Smooth muscle cell of the brain vasculature (primary cell): ENCODE measurements around the gene ZNF740.

Experiments used
- DNase-seq: peaks from one replicate; pipeline ENCODE4 v3.0.0-alpha.2; 2012; ENCODE audit warnings: low read depth, low spot score

Gene ZNF740

GRCh38 chr12:53226815-53227214 lies 46.3 kb downstream of the ZNF740 start:
- DNase-seq = no peak

- DNase-seq = no peak
Measured at GRCh38 chr12:53227341-53227740, 46.8 kb downstream of the ZNF740 start.

- DNase-seq = no peak
Measured at GRCh38 chr12:53227836-53228235, 47.3 kb downstream of the ZNF740 start.

- no peak for DNase-seq
Measured at GRCh38 chr12:53229454-53229853, 48.9 kb downstream of the ZNF740 start.

GRCh38 chr12:53230108-53230845 lies 49.8 kb downstream of the ZNF740 start:
- DNase-seq = no peak

GRCh38 chr12:53231671-53231920 lies 51.1 kb downstream of the ZNF740 start:
- DNase-seq = no peak

- DNase-seq = no peak
Measured at GRCh38 chr12:53231921-53232645, 51.6 kb downstream of the ZNF740 start, which contains the start of gene RARG. Gene RARG (minus strand): TSS chr12:53232209. CDS start chr12:53227545, 4,664 bp downstream.

GRCh38 chr12:53232646-53233461 lies 52.3 kb downstream of the ZNF740 start:
- no peak for DNase-seq

- DNase-seq = no peak
Measured at GRCh38 chr12:53233671-53234121, 53.2 kb downstream of the ZNF740 start.

GRCh38 chr12:53234271-53234914 lies 53.9 kb downstream of the ZNF740 start:
- DNase-seq = no peak

GRCh38 chr12:53235164-53235563 lies 54.6 kb downstream of the ZNF740 start:
- DNase-seq = no peak

- no peak for DNase-seq
Measured at GRCh38 chr12:53235742-53236442, 55.4 kb downstream of the ZNF740 start.

GRCh38 chr12:53236443-53237111 lies 56.1 kb downstream of the ZNF740 start:
- no peak for DNase-seq

GRCh38 chr12:53239643-53240258 lies 59.2 kb downstream of the ZNF740 start:
- DNase-seq = no peak

GRCh38 chr12:53241623-53242412 lies 61.3 kb downstream of the ZNF740 start:
- no peak for DNase-seq

- DNase-seq = no peak
Measured at GRCh38 chr12:53244337-53244736, 63.8 kb downstream of the ZNF740 start.
